Endothelial cell of umbilical vein (primary cell): ENCODE data around the gene GFAP. TPM values are rescaled to one million over a fixed set of nuclear protein-coding genes. Genes with fewer than 3 reads are reported as not detected.

Experiments used
- BruUV-seq: library from RNA; stranded (reverse); fragments of 400-500 nt; replicated peaks from 2 replicates; lab custom pipeline; 2021; lab: Mats Ljungman, UMichigan
- CTCF ChIA-PET: fragments of 300-600, 350-600 bp; sonication (Branson Sonifier 250); formaldehyde crosslinking; loops from one replicate; lab custom pipeline; 2021; ENCODE audit warnings: antibody characterized with exemption, inconsistent platforms; lab: Charles Lee
- POLR2A ChIA-PET: fragments of 300-600, 350-600 bp; sonication (Branson Sonifier 250); formaldehyde crosslinking; loops from one replicate; lab custom pipeline; 2021; ENCODE audit warnings: antibody characterized with exemption, inconsistent platforms; lab: Charles Lee
- DNase-seq: peaks from one replicate; pipeline ENCODE4 v3.0.0-alpha.2; 2011; ENCODE audit warnings: low read depth, low spot score
- FAIRE-seq: peaks from 2 replicates; lab custom pipeline; 2011; peaks lifted over from hg19 to GRCh38; lab: Jason Lieb, UNC
- H2AFZ ChIP-seq: 2 replicates; pipeline ENCODE4 v1.6.0; 2012; ENCODE audit warnings: low read depth, low read length, control low read depth, inconsistent platforms
- H3K27ac ChIP-seq: 2 replicates; pipeline ENCODE4 v1.5.1; 2011; ENCODE audit warnings: low read depth, mild to moderate bottlenecking, control low read depth, low read length, moderate library complexity; ENCODE audit not compliant: insufficient read depth
- H3K27me3 ChIP-seq, 2 experiments: 2 replicates each; pipeline versions ENCODE4 v1.6.0 to v1.6.1; 2011; ENCODE audit warnings: low read length in 2 of 2, mixed read lengths in 1 of 2; ENCODE audit not compliant: control insufficient read depth in 2 of 2, insufficient read depth in 2 of 2
- H3K36me3 ChIP-seq, 2 experiments: 2 replicates in 1 of 2; 3 replicates in 1 of 2; pipeline ENCODE4 v1.5.1; 2011; ENCODE audit warnings: low read length in 2 of 2, mild to moderate bottlenecking in 1 of 2, moderate library complexity in 1 of 2; ENCODE audit not compliant: control insufficient read depth in 2 of 2, insufficient read depth in 2 of 2; ENCODE audit errors: extremely low read depth in 1 of 2
- H3K4me1 ChIP-seq: 3 replicates; pipeline ENCODE4 v1.5.1; 2011; ENCODE audit warnings: mild to moderate bottlenecking, low read length; ENCODE audit not compliant: control insufficient read depth, insufficient read depth; ENCODE audit errors: extremely low read depth
- H3K4me2 ChIP-seq: 2 replicates; pipeline ENCODE4 v1.6.1; 2011; ENCODE audit warnings: low read length, control low read depth, mixed read lengths; ENCODE audit not compliant: insufficient read depth
- H3K4me3 ChIP-seq, 3 experiments: fragments of 200-600 bp in 1 of 3; sonication (generic), shearing (Covaris generic) in 1 of 3; replicated peaks in 1 of 3; 2 replicates each; pipeline ENCODE4 v1.5.1; 2011 to 2016; ENCODE audit warnings: control low read depth in 3 of 3, low read length in 3 of 3, mild to moderate bottlenecking in 2 of 3, inconsistent platforms in 1 of 3, low read depth in 1 of 3, moderate library complexity in 1 of 3; ENCODE audit not compliant: insufficient read depth in 1 of 3
- H3K79me2 ChIP-seq: 2 replicates; pipeline ENCODE4 v1.6.0; 2012; ENCODE audit warnings: low read length, inconsistent platforms; ENCODE audit not compliant: control insufficient read depth, insufficient read depth
- H3K9ac ChIP-seq: replicated peaks from 2 replicates; pipeline ENCODE3; 2011; ENCODE audit warnings: low read length, control low read depth; ENCODE audit not compliant: insufficient read depth; ENCODE audit errors: extremely low read depth
- H3K9me1 ChIP-seq: replicated peaks from 3 replicates; pipeline ENCODE4 v1.6.0; 2011; ENCODE audit warnings: mild to moderate bottlenecking, low read length; ENCODE audit not compliant: control insufficient read depth, insufficient read depth; ENCODE audit errors: extremely low read depth
- H3K9me3 ChIP-seq: replicated peaks from 2 replicates; pipeline ENCODE4 v1.5.1; 2012; ENCODE audit warnings: low read length, inconsistent platforms; ENCODE audit not compliant: control insufficient read depth, insufficient read depth
- H4K20me1 ChIP-seq: replicated peaks from 2 replicates; pipeline ENCODE3; 2011; ENCODE audit warnings: mild to moderate bottlenecking, low read length; ENCODE audit not compliant: control insufficient read depth, insufficient read depth; ENCODE audit errors: extremely low read depth
- EZH2 ChIP-seq: IDR thresholded peaks from 2 replicates; pipeline ENCODE4 v1.6.1; 2012; ENCODE audit warnings: borderline replicate concordance, low read depth, mild to moderate bottlenecking, moderate library complexity, low read length, inconsistent platforms; ENCODE audit not compliant: severe bottlenecking
- FOS ChIP-seq: IDR thresholded peaks from 2 replicates; pipeline ENCODE4 v1.6.1; 2011; ENCODE audit warnings: mild to moderate bottlenecking, low read length, moderate library complexity, borderline replicate concordance; ENCODE audit not compliant: insufficient read depth
- GATA2 ChIP-seq: IDR thresholded peaks from 2 replicates; pipeline ENCODE4 v1.7.0; 2011; ENCODE audit warnings: low read depth, mild to moderate bottlenecking, moderate library complexity, mixed read lengths, low read length; ENCODE audit not compliant: insufficient read length, insufficient read depth
- JUN ChIP-seq: IDR thresholded peaks from 2 replicates; pipeline ENCODE4 v1.6.1; 2011; ENCODE audit warnings: borderline replicate concordance, low read depth; ENCODE audit not compliant: insufficient read length, insufficient read depth
- MYC ChIP-seq: IDR thresholded peaks from one replicate; pipeline ENCODE4 v1.6.1; 2011; ENCODE audit warnings: mild to moderate bottlenecking, low read depth, low read length
- POLR2A ChIP-seq: IDR thresholded peaks from 2 replicates; pipeline ENCODE4 v1.6.1; 2012; ENCODE audit warnings: low read depth, mild to moderate bottlenecking, control low read depth, low read length
- POLR2AphosphoS5 ChIP-seq: IDR thresholded peaks from 2 replicates; pipeline ENCODE4 v1.6.1; 2012; ENCODE audit warnings: low read depth, mild to moderate bottlenecking, control low read depth, low read length, moderate library complexity; ENCODE audit not compliant: insufficient read depth
- dilution Hi-C: fragments of 300-500 bp; cut with MboI; formaldehyde crosslinking; loops from one replicate; pipeline ENCODE4 v1.15.0; 2019; ENCODE audit warnings: low sequenced_read_pairs; ENCODE audit not compliant: extremely low pct_ligation_motif_present
- intact Hi-C: fragments of 100-400 bp; cut with micrococcal nuclease; formaldehyde crosslinking; loops from one replicate; pipeline ENCODE4 v1.10.0; 2022
- polyA plus RNA-seq, 4 experiments: library from polyadenylated mRNA; depleted of rRNA in 3 of 4; stranded (reverse) in 3 of 4; unstranded in 1 of 4; fragments of >200 nt; gene quantifications; 2 replicates each; pipeline versions ENCODE4 v1.2.1 to v1.2.3, GENCODE V29; 2011 to 2012; ENCODE audit warnings: missing spikeins in 1 of 4
- total RNA-seq: library from RNA; stranded (reverse); gene quantifications from 2 replicates; pipeline ENCODE4 v1.2.3, GENCODE V29; 2021
- TF ChIP-seq, protein P1 (sequence below): IDR thresholded peaks from 2 replicates; pipeline ENCODE4 v1.6.1; 2011; ENCODE audit not compliant: insufficient read depth, insufficient read length
- TF ChIP-seq, protein P2 (sequence below), 2 donors: IDR thresholded peaks; 1 replicate in 1 of 2; 2 replicates in 1 of 2; pipeline ENCODE4 v1.5.1; 2011; ENCODE audit warnings: low read length in 2 of 2, mild to moderate bottlenecking in 2 of 2, moderate library complexity in 2 of 2, control low read depth in 1 of 2, inconsistent platforms in 1 of 2, low read depth in 1 of 2; ENCODE audit not compliant: insufficient read depth in 1 of 2; ENCODE audit errors: extremely low read depth in 1 of 2

GFAP gene
- total and polyA plus RNA-seq, 2 donors (not counting 3 experiments of a cell fraction or from before 2014, with no cell fraction given) = 0.07 to 0.42 TPM

DNA sequence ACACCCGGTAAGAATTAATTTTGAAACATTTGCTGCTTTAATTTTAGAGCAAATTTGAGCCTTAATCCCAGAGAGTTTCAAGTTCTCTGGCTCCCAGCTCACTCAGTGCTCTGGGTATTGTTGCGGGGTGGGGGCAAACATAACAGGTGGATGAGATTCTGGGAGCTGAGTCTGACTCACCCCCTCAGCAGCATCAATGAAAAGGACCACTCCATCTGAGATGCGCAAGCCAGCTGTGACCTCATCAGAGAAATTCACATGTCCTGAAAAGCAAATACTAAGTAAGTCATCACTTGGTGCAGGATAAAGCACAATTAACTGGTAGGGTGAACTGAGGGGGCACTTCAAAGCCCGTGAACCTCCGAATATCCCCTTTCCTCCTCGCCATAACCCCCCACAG, 35.9 kb downstream of the GFAP start:
- Histone ChIP-seq H3K27ac (no peak overlapping the region), H3K4me2 (no peak overlapping the region), H3K27me3 (no peaks in the 10 kb centered on the region), H3K4me1 (no peaks in the 10 kb centered on the region), H3K36me3 (peaks cover 30 to 36% of the 10 kb centered on the region in 2 experiments), H3K79me2 (no peaks in the 10 kb centered on the region), H4K20me1 (no peaks in the 10 kb centered on the region), H3K9me1 (no peaks in the 10 kb centered on the region), H3K9me3 (no peaks in the 10 kb centered on the region), H3K4me3 (no peak overlapping the region), H2AFZ (no peak overlapping the region), H3K9ac (no peak overlapping the region)
- POLR2A ChIA-PET = interaction anchor here (1.3 kb wide), 1 partner anchor 19 kb away, joined by 3 read pairs; no protein-coding TSS in a partner anchor
- TF ChIP-seq FOS (no peak), MYC (no peak), JUN (no peak), POLR2AphosphoS5 (no peak), EZH2 (no peak), POLR2A (no peak), GATA2 (no peak)
- TF ChIP-seq, protein P1, sequence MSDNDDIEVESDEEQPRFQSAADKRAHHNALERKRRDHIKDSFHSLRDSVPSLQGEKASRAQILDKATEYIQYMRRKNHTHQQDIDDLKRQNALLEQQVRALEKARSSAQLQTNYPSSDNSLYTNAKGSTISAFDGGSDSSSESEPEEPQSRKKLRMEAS = no peak
- TF ChIP-seq, protein P2, sequence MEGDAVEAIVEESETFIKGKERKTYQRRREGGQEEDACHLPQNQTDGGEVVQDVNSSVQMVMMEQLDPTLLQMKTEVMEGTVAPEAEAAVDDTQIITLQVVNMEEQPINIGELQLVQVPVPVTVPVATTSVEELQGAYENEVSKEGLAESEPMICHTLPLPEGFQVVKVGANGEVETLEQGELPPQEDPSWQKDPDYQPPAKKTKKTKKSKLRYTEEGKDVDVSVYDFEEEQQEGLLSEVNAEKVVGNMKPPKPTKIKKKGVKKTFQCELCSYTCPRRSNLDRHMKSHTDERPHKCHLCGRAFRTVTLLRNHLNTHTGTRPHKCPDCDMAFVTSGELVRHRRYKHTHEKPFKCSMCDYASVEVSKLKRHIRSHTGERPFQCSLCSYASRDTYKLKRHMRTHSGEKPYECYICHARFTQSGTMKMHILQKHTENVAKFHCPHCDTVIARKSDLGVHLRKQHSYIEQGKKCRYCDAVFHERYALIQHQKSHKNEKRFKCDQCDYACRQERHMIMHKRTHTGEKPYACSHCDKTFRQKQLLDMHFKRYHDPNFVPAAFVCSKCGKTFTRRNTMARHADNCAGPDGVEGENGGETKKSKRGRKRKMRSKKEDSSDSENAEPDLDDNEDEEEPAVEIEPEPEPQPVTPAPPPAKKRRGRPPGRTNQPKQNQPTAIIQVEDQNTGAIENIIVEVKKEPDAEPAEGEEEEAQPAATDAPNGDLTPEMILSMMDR (IDR thresholded peaks at IDR 0.05; ENCODE audit: extremely low read depth in 1 of 2, insufficient read depth in 1 of 2, low read depth in 1 of 2, low read length in 2 of 2) = no peak
- DNase-seq (no peak), FAIRE-seq (no peak)
- dilution Hi-C loops (no loop called here), intact Hi-C loops (no loop called here)
- CTCF ChIA-PET = interaction anchor here (0.7 to 9.3 kb wide), 23 partner anchors 10 to 256 kb away, joined by 3 to 295 read pairs (median 6); partner anchors contain the start of genes ACBD4, ADAM11 and EFTUD2
- no TSS peak for BruUV-seq
